Prostate gland (tissue), 2 donors: ENCODE measurements around the gene TMPRSS9.
"Not testable (repeated sequence)": the region's sequence is repeated elsewhere in the genome, so short reads cannot be mapped to it uniquely, and the experiment has no call there.

Experiments
- POLR2AphosphoS5 ChIP-seq: sonication (generic); formaldehyde crosslinking; IDR thresholded peaks from one replicate; pipeline ENCODE4 v1.6.1; 2017; ENCODE audit warnings: antibody characterized with exemption
- TF ChIP-seq, protein P1 (sequence below), 4 experiments: fragments of 200-600 bp in 2 of 4; fragments of 450-650 bp in 2 of 4; sonication (generic) in 2 of 4; IDR thresholded peaks; 1 replicate in 3 of 4; 2 replicates in 1 of 4; pipeline ENCODE4 v1.5.1; 2016 to 2019; ENCODE audit warnings: antibody characterized with exemption in 4 of 4, mild to moderate bottlenecking in 2 of 4, moderate library complexity in 2 of 4

DNA sequence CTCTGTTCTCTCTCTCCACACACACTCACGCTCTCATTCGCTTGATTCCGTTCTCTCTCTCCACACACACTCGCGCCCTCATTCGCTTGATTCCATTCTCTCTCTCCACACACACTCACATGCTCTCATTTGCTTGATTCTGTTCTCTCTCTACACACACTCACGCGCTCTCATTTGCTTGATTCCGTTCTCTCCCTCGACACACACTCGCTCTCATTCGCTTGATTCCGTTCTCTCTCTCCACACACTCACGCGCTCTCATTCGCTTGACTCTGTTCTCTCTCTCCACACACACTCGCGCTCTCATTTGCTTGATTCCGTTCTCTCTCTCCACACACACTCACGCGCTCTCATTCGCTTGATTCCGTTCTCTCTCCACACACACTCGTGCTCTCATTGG is 10.2 kb upstream of the TMPRSS9 start:
- TF ChIP-seq, protein P1, sequence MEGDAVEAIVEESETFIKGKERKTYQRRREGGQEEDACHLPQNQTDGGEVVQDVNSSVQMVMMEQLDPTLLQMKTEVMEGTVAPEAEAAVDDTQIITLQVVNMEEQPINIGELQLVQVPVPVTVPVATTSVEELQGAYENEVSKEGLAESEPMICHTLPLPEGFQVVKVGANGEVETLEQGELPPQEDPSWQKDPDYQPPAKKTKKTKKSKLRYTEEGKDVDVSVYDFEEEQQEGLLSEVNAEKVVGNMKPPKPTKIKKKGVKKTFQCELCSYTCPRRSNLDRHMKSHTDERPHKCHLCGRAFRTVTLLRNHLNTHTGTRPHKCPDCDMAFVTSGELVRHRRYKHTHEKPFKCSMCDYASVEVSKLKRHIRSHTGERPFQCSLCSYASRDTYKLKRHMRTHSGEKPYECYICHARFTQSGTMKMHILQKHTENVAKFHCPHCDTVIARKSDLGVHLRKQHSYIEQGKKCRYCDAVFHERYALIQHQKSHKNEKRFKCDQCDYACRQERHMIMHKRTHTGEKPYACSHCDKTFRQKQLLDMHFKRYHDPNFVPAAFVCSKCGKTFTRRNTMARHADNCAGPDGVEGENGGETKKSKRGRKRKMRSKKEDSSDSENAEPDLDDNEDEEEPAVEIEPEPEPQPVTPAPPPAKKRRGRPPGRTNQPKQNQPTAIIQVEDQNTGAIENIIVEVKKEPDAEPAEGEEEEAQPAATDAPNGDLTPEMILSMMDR (IDR thresholded peaks at IDR 0.05): not testable (repeated sequence)
- not testable (repeated sequence) for TF ChIP-seq POLR2AphosphoS5
